ENCODE data around the gene PRKN.

DNA sequence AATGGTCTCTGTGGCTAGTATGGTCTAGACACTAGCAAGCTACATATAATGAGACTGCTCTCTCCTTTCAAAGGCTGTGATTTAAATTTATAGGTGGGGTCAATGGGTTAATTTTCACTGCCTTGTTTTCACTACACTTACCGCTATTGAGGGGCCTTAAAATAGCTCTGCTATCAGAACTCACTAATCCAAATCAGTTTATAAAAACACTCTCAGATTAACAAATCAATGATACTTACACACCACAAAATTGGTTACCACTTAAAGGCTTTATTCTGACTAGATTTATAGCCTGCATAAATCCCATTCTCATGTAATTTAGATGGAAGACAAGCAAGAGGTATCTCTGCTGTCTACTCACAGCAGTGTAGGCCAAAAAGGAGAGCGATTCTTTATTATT, 1140.7 kb downstream of the PRKN start:
- no peak for TF ChIP-seq GATA2 (IDR thresholded peaks at IDR 0.05; ENCODE audit: low read depth, low read length)
- TF ChIP-seq GATA3 (IDR thresholded peaks at IDR 0.05; ENCODE audit: low read depth, low read length): no peak
